NB4 (cell line): ENCODE results near the gene QSOX1.
A peak's percentile ranks its signal among the peaks of the same experiment; 100 is the strongest.

ENCODE experiments used
- DNase-seq: peaks from one replicate; pipeline ENCODE4 v3.0.0; 2010; ENCODE audit warnings: low read depth
- H3K4me3 ChIP-seq: one replicate; pipeline ENCODE4 v1.5.1; 2011; ENCODE audit warnings: mild to moderate bottlenecking, low read depth, low read length, moderate library complexity
- MYC ChIP-seq: IDR thresholded peaks from 2 replicates; pipeline ENCODE4 v1.6.1; 2011; ENCODE audit warnings: low read depth, low read length
- POLR2A ChIP-seq: IDR thresholded peaks from 2 replicates; pipeline ENCODE4 v1.6.1; 2011; ENCODE audit warnings: mild to moderate bottlenecking; ENCODE audit not compliant: insufficient read length; ENCODE audit errors: extremely low read depth
- TF ChIP-seq, protein P1 (sequence below): IDR thresholded peaks from one replicate; pipeline ENCODE4 v1.5.1; 2012; ENCODE audit warnings: low read depth, low read length
- TF ChIP-seq, protein P2 (sequence below): IDR thresholded peaks from 2 replicates; pipeline ENCODE4 v1.6.1; 2011; ENCODE audit warnings: low read depth, low read length

The QSOX1 gene

DNA sequence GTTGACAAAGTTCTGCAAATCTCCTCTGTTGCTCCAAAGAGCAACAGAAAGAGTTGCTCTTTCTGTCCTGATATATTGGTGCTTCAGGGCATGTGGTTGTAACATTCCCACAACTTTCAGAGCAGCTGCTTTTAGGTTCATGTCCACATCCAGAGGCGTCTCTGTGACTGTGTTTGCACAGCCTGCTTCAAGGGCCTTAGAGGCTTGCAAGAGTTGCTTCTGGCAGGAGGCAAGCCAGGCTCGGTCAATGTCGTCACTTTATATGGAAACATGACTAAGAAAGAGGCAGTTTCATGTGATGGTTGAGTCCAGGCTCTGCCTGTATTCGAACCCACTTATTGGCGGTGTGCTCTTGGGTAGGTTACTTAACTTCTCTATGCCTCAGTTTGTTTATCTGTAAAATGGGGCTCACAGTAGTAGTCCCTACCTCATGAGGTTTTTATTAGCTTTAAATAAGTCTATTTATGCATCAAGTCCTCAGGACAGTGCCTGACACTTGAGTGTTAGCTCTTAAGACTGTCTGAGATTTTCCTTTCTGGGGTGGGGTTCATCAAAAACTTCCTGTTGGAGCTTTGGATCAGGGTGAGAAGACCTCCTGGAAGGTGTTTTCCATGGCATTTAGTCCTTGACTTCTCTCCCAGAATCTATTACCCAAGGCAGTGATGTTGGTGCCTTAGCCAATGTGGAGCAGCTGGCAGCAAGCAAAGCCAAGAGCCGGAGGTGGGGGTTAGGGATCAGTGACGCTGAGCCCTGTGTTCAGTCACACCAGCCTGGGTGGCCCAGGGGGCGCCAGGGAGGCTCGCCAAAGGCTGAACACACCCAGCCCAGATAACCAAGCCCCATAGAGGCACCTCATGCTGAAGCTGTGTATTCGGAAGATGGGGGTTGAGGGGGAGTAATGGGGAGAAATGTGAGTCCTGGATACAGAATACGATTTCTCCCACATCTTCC is 94.3 kb downstream of the QSOX1 start:
- H3K4me3 ChIP-seq = no peak overlapping the region
- TF ChIP-seq POLR2A = no peak
- TF ChIP-seq, protein P1, sequence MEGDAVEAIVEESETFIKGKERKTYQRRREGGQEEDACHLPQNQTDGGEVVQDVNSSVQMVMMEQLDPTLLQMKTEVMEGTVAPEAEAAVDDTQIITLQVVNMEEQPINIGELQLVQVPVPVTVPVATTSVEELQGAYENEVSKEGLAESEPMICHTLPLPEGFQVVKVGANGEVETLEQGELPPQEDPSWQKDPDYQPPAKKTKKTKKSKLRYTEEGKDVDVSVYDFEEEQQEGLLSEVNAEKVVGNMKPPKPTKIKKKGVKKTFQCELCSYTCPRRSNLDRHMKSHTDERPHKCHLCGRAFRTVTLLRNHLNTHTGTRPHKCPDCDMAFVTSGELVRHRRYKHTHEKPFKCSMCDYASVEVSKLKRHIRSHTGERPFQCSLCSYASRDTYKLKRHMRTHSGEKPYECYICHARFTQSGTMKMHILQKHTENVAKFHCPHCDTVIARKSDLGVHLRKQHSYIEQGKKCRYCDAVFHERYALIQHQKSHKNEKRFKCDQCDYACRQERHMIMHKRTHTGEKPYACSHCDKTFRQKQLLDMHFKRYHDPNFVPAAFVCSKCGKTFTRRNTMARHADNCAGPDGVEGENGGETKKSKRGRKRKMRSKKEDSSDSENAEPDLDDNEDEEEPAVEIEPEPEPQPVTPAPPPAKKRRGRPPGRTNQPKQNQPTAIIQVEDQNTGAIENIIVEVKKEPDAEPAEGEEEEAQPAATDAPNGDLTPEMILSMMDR = peak; percentile 41
- peak; percentile 44 for DNase-seq

DNA sequence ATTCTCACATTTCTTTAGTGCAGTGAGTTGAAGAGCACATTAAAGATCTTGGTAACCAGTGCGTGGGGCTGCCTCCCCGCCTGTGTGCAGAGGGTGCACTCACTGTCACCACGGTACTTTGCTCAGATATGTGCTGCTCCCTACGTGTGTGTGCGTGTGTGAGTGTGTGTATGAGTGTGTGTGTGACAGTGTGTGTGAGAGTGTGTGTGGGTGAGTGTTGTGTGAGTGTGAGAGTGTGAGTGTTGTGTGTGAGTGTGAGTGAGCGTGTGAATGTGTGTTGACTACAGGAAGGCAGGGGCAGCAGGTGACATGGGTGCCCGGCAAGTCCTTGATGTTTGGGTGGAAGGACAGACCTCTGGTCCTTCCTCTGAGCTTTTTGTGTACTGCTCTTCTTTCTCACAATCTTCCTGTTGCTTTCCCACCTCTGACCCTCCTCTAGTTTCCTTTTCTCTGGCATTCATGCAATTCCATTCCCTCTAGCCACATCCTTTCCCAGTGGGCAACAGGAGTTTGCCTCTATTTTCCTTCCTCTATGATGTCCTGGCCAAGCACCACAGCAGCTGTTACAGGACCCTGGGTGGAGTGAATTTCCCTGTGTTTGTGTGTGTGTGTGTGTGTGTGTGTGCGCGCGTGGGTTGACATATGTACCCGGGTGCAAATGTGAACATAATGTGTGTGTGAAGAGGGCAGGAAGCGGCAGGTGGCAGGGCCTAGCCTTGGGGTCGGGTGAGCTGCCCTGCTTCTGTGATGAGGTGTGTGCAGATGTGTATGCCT is 95.2 kb downstream of the QSOX1 start:
- TF ChIP-seq POLR2A (no peak), MYC (no peak)
- TF ChIP-seq, protein P2, sequence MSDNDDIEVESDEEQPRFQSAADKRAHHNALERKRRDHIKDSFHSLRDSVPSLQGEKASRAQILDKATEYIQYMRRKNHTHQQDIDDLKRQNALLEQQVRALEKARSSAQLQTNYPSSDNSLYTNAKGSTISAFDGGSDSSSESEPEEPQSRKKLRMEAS = no peak
- TF ChIP-seq, protein P1 = no peak
- H3K4me3 ChIP-seq = no peak overlapping the region
- no peak for DNase-seq

DNA sequence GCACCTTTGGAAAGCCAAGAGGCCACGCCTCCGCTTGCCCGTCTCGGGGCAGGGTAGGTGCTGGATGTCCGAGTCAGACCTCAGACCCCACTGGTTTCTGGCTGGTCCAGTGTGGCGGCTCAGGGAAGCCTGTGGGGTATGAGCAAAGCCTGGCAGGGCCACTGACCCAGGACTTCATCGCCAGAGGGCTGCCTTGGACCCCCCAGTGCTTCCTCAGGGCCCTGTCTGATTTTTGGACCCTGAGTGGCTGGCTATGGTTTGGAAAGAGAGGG is 95.8 kb downstream of the QSOX1 start:
- no peak overlapping the region for H3K4me3 ChIP-seq
- TF ChIP-seq, protein P2 = no peak
- TF ChIP-seq, protein P1 = no peak
- TF ChIP-seq MYC = no peak
- TF ChIP-seq POLR2A = no peak
- DNase-seq = no peak

DNA sequence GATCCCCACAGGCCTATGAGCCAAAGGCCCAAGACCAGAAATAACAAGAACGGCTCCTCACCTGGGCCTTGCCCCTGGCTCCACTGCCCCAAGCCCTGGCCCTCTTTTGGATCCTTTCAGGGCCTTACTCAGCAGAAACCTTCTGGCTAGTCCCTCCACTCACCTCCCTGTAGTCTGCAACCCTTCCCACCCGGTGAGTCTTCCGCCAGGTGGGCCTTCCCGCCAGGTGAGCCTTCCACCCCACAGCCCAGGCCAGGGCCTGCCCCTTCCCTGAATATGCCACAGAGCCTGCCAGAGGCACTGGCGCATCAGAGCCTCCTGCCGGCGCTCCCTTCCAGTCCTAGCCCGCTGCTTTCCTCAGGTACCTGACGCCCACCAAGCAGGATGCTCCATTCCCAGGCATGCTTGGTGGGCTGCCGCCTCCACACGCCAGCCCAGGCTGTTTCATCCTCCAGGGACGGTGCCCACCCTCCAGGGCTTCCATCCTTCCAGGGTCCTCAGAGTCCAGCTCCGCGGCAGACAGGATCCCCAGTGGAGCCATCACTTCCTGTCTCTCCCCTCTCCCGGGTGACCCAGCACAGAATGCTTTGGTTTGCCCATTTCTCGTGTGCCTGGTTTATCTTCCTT is 96.3 kb downstream of the QSOX1 start:
- no peak for DNase-seq
- H3K4me3 ChIP-seq = no peak overlapping the region
- TF ChIP-seq MYC (no peak), POLR2A (no peak)
- TF ChIP-seq, protein P1 = no peak
- TF ChIP-seq, protein P2 = no peak

DNA sequence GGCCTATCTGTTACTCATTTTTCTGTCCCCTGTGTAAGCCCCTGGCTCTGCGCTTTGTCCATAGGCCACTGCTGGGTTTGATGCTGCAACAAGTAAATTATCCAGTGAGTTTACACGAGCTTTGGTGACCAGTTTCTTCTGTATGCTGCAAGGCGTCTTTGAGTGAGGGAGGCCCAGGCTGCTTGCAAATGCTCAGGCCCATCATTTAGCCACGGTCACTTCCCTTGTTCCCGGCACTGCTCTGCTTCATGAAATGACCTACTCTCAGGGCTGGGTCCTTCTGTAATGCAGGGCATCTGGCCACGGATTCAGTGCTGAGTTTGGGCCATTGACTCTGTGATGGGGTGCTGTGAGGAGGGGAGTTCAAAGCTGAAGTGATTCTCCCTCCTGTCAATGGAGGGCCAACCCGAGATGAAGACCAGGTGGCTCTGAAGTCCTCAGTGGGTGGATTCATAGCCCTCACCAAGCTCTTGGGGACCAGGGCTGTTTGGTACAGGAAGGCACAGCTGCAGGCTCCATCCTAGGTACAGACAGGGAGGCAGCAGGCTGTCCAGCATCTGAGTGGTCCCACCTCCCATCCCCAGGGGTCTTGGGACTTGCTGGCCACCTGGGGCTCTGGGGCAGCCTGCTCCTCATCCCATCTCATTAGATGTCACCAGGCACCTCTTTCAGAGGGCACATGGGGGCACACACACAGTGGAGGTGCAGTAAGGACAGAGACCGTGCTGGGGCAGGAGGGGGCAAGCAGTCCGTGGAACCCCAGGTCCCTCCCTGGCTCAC is 97.0 kb downstream of the QSOX1 start:
- TF ChIP-seq, protein P1 = no peak
- TF ChIP-seq, protein P2 = no peak
- no peak for TF ChIP-seq POLR2A
- TF ChIP-seq MYC = no peak
- H3K4me3 ChIP-seq = no peak overlapping the region
- DNase-seq = no peak
